NCI-H748 (cell line): ENCODE data around the gene SLC6A13.
"Not testable (repeated sequence)": the region's sequence is repeated elsewhere in the genome, so short reads cannot be mapped to it uniquely, and the experiment has no call there.

Experiments
- DNase-seq: peaks from one replicate; lab custom pipeline; 2025; ENCODE audit not compliant: unreplicated experiment; lab: John Stamatoyannopoulos, UW

SLC6A13 gene

DNA sequence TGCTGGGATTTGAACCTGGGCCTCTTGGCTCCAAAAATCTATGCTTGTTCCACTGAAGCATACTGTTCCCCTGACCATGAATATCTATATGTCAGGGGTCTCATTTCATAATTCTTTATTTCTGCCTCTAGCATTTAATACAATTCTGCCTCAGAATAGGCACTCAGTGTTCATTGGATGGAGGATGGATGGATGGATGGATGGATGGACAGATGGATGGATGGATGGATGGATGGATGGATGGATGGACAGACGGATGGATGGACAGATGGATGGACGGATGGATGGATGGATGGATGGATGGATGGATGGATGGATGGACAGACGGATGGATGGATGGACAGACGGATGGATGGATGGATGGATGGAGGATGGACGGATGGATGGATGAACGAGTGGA is 45.6 kb downstream of the SLC6A13 start:
- not testable (repeated sequence) for DNase-seq

- no peak for DNase-seq
These were observed 47.5 kb downstream of the SLC6A13 start for GRCh38 chr12:215116-215515.

DNA sequence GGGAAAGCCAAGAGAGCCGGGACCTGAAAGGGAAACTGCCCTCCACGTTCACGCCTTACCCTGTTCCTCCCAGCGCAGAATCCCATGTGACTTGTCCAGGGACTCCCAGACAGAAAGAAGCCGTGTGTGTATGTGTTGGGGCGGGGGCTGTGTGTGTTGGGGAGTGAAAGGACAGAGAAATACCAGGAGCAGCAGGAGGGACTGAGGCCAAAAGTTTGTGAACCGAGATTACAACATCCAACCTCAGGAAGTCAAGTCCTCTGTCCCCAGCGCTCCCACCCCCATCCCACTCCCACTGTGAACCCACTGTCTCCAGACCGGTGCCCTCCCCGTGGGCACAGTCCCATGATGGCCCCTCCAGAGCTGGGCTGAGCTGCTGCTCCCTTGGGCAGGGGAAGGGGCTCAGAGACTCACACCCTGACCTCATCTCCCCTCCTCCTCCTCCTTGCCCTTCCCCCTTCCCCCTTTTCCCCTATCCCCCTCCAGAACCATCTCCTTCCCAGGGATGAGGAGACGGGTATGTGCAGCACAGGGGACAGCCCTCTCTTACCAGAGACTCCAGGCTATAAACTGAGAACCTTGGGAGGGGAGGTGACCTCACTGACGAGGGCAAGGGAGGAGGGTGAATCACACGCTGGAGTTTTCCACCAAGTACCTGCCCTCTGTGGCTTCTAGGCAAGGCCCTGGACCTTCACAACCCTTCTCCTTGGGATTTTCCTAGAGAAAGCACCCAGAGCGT is 48.5 kb downstream of the SLC6A13 start, which contains the start of gene SLC6A12:
Gene SLC6A12 (minus strand): TSS at position 155 of the 739 bp plus-strand sequence. CDS start 4,171 bp downstream, outside the sequence.
- no peak for DNase-seq

GRCh38 chr12:213527-213932 is 49.1 kb downstream of the SLC6A13 start:
- DNase-seq: no peak

DNA sequence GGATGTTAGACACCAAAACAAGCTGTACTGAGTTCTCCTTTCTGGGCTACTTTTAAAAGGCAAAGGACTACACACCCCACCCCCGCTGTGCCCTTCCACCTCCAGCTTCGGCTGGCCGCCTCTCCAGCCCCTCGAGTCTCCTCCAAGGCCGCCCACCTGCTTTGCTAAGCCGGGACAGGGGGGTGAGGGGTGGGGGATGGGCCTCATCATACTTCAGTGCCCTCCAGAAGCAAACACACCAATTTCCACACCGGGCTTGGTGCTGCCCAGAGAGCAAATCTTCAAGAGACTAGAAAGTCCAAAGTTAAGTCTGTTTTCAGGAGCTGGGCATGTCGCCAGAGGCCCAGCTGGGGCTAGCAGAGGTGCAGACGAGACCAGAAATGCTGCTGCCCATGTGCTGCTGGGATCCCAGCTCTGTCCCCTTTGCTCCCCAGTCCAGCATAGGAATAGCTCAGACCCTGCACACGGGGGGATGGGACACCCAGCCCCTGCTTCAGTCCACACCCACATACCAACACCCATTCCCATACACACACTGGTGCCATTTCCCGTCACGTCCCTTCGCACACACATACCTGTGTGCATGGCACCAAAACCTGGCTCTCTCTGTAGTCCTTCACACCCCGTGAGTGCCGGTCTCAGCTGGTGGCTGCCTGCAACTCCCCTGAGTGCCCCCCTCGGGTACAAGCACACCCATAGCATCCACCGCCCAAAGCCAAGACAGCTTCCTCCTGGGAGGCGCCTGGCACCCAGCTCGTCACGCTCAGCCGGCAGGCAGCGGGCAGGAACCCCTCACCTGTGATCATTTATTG is 49.7 kb downstream of the SLC6A13 start:
- DNase-seq: no peak

DNA sequence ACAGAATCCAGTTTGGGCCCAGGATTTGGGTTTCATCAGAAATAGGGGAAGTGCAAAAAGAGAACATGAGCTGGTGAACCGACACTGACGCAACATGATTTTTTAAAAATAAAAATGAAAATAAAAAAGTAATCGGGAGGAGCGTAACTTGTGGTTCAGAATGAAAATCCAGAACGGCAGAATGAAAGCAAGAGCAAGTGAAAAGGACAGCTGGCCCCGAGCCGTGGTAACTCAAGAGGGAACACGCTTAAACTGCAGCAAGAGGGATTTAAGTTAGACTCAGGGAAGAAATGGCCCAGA is 50.3 kb downstream of the SLC6A13 start:
- DNase-seq: no peak

- no peak for DNase-seq
These were observed 50.8 kb downstream of the SLC6A13 start for GRCh38 chr12:211639-212414.

GRCh38 chr12:211142-211465 is 51.5 kb downstream of the SLC6A13 start:
- DNase-seq: no peak

- no peak for DNase-seq
These were observed 52.1 kb downstream of the SLC6A13 start for GRCh38 chr12:210277-211141.

GRCh38 chr12:209851-210250 is 52.8 kb downstream of the SLC6A13 start:
- DNase-seq: no peak

DNA sequence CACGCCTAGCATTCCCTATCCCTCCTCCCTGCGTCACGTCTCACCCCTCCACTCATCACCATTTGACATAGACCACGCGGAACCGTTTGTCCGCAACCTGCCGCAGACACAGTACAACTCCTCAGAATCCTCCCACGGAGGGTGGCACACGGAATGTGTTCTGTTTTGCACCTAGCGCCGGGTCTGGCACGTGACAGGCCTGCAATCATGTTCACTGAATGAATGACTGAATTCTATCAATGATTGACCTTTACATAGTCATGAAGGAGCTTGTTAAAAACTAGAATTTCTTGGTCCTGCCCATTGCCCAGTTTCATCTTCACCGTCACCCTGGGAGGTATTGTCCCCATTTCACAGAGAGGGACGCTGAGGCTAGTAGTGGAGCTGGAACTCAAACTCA is 53.4 kb downstream of the SLC6A13 start:
- no peak for DNase-seq

GRCh38 chr12:208813-209212 is 53.8 kb downstream of the SLC6A13 start:
- no peak for DNase-seq

- no peak for DNase-seq
These were observed 54.8 kb downstream of the SLC6A13 start for GRCh38 chr12:207804-208203.

GRCh38 chr12:206746-207440 is 55.7 kb downstream of the SLC6A13 start:
- DNase-seq: no peak

GRCh38 chr12:205026-205425 is 57.6 kb downstream of the SLC6A13 start:
- DNase-seq: no peak

DNA sequence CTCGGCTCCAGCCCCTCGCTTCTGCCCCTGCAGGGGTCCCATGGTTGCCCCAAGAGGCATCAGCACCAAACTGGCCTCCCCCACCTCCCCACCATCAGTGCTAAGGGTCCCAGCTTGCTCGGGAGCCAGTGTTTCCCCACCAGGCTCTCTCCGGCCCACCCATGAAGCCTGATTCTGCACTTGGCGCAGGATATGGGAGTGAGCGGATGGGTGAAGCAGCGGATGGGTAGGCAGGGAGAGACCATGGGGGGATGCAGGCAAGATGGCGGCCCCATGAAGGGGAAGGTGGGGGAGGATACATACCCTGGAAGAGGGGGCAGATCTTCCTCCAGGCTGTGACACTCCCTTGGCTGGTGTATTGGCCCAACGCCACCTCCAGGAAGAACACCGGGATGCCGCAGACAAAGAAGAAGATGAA is 58.4 kb downstream of the SLC6A13 start:
- no peak for DNase-seq

- peak; percentile 13 for DNase-seq
These were observed 59.0 kb downstream of the SLC6A13 start for GRCh38 chr12:203462-204260.

DNA sequence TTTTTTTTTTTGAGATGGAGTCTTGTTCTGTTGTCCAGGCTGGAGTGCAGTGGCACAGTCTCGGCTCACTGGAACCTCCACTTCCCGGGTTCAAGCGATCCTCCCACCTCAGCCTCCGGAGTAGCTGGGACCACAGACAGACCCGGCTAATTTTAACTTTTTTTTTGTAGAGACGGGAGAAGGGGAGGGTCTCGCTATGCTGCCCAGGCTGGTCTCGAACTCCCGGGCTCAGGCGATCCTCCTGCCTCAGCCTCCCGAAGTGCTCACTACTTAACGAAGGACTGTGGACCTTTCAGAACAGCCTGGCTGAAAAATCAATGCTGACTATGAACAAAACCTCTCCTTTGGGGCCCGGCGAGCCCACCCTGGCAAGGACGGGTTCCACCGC is 59.6 kb downstream of the SLC6A13 start:
- no peak for DNase-seq

- DNase-seq: peak; percentile 67
These were observed 60.4 kb downstream of the SLC6A13 start for GRCh38 chr12:202081-202731.
